Gastroesophageal sphincter (tissue), 3 donors: ENCODE data around the gene DLK2.
"Not testable (repeated sequence)": the region's sequence is repeated elsewhere in the genome, so short reads cannot be mapped to it uniquely, and the experiment has no call there.

ENCODE experiments used
- EP300 ChIP-seq: sonication (generic); formaldehyde crosslinking; IDR thresholded peaks from one replicate; pipeline ENCODE4 v1.6.1; 2017; ENCODE audit warnings: antibody characterized with exemption, mild to moderate bottlenecking
- POLR2A ChIP-seq, 2 donors: fragments of 450-650 bp; IDR thresholded peaks; one replicate each; pipeline ENCODE4 v1.6.1; 2017; ENCODE audit warnings: antibody characterized with exemption in 2 of 2, mild to moderate bottlenecking in 2 of 2, moderate library complexity in 1 of 2
- POLR2AphosphoS5 ChIP-seq: sonication (generic); formaldehyde crosslinking; IDR thresholded peaks from one replicate; pipeline ENCODE4 v1.6.1; 2017; ENCODE audit warnings: antibody characterized with exemption
- TF ChIP-seq, protein P1 (sequence below), 4 experiments: fragments of 200-600 bp in 2 of 4; fragments of 450-650 bp in 2 of 4; sonication (generic) in 1 of 4; IDR thresholded peaks; one replicate each; pipeline ENCODE4 v1.5.1; 2017 to 2019; ENCODE audit warnings: antibody characterized with exemption in 4 of 4, mild to moderate bottlenecking in 2 of 4, moderate library complexity in 2 of 4

DNA sequence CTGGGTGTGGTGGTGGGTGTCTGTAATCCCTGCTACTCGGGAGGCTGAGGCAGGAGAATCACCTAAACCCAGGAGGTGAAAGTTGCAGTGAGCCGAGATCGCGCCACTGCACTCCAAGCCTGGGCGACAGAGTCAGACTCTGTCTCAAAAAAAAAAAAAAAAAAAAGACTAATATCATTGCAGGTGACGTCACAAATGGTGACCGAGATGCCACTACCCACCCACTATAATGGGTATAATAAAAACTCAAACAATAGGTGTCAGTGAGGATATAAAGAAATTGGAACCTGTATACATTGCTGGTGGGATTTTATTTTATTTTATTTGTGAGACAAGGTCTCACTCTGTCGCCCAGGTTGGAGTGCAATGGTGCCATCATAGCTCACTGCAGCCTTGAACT is 40.1 kb downstream of the DLK2 start:
- TF ChIP-seq, protein P1, sequence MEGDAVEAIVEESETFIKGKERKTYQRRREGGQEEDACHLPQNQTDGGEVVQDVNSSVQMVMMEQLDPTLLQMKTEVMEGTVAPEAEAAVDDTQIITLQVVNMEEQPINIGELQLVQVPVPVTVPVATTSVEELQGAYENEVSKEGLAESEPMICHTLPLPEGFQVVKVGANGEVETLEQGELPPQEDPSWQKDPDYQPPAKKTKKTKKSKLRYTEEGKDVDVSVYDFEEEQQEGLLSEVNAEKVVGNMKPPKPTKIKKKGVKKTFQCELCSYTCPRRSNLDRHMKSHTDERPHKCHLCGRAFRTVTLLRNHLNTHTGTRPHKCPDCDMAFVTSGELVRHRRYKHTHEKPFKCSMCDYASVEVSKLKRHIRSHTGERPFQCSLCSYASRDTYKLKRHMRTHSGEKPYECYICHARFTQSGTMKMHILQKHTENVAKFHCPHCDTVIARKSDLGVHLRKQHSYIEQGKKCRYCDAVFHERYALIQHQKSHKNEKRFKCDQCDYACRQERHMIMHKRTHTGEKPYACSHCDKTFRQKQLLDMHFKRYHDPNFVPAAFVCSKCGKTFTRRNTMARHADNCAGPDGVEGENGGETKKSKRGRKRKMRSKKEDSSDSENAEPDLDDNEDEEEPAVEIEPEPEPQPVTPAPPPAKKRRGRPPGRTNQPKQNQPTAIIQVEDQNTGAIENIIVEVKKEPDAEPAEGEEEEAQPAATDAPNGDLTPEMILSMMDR (IDR thresholded peaks at IDR 0.05): not testable (repeated sequence)
- TF ChIP-seq EP300; POLR2A (IDR thresholded peaks at IDR 0.05); POLR2AphosphoS5: not testable (repeated sequence)
